C4-2B (cell line): ENCODE results near the gene LPP.

Experiments used
- ZFX ChIP-seq: fragments of 450-650 bp; IDR thresholded peaks from 2 replicates; pipeline ENCODE4 v1.6.1; 2017
- TF ChIP-seq, protein P1 (sequence below): fragments of 450-650 bp; conservative IDR thresholded peaks from 2 replicates; pipeline ENCODE4 v1.5.1; 2017; ENCODE audit warnings: mild to moderate bottlenecking

DNA sequence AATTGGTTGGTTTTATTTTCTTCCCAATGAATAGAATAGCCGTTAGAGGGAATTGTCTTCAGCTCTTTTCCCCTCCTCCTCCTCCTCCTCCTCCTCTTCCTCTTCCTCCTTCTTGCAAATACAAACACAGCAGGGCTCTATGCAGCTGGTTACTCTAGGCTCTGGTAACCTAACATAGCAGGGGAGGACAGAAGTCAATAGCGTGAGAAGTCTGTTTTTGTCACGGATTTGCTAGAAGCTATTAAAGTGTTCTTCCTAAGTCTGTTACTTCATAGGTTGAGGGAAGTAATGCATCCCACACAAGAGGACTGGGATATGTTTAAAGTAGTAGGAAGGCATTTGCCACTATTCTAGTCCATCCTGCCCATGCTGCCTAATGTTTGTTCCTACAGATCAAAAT lies 643.1 kb downstream of the LPP start:
- TF ChIP-seq, protein P1, sequence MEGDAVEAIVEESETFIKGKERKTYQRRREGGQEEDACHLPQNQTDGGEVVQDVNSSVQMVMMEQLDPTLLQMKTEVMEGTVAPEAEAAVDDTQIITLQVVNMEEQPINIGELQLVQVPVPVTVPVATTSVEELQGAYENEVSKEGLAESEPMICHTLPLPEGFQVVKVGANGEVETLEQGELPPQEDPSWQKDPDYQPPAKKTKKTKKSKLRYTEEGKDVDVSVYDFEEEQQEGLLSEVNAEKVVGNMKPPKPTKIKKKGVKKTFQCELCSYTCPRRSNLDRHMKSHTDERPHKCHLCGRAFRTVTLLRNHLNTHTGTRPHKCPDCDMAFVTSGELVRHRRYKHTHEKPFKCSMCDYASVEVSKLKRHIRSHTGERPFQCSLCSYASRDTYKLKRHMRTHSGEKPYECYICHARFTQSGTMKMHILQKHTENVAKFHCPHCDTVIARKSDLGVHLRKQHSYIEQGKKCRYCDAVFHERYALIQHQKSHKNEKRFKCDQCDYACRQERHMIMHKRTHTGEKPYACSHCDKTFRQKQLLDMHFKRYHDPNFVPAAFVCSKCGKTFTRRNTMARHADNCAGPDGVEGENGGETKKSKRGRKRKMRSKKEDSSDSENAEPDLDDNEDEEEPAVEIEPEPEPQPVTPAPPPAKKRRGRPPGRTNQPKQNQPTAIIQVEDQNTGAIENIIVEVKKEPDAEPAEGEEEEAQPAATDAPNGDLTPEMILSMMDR, result no peak
- no peak for TF ChIP-seq ZFX
